ENCODE results near the gene GAMT.

GRCh38 chr19:1445932-1446712 lies 44.8 kb upstream of the GAMT start:
- TF ChIP-seq, protein P1, sequence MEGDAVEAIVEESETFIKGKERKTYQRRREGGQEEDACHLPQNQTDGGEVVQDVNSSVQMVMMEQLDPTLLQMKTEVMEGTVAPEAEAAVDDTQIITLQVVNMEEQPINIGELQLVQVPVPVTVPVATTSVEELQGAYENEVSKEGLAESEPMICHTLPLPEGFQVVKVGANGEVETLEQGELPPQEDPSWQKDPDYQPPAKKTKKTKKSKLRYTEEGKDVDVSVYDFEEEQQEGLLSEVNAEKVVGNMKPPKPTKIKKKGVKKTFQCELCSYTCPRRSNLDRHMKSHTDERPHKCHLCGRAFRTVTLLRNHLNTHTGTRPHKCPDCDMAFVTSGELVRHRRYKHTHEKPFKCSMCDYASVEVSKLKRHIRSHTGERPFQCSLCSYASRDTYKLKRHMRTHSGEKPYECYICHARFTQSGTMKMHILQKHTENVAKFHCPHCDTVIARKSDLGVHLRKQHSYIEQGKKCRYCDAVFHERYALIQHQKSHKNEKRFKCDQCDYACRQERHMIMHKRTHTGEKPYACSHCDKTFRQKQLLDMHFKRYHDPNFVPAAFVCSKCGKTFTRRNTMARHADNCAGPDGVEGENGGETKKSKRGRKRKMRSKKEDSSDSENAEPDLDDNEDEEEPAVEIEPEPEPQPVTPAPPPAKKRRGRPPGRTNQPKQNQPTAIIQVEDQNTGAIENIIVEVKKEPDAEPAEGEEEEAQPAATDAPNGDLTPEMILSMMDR (IDR thresholded peaks at IDR 0.05; ENCODE audit: extremely low read depth in 1 of 2, insufficient read depth in 1 of 2, low read depth in 1 of 2, low read length in 2 of 2) = no peak
- TF ChIP-seq EZH2 (IDR thresholded peaks at IDR 0.05; ENCODE audit: borderline replicate concordance, low read depth, low read length, severe bottlenecking) (no peak), POLR2A (IDR thresholded peaks at IDR 0.05; ENCODE audit: low read depth, low read length) (no peak), POLR2AphosphoS5 (IDR thresholded peaks at IDR 0.05; ENCODE audit: insufficient read depth, low read depth, low read length) (no peak), JUN (IDR thresholded peaks at IDR 0.05; ENCODE audit: borderline replicate concordance, insufficient read depth, insufficient read length, low read depth) (no peak)
